Left colon (tissue), 2 donors: Measurements from ENCODE around the gene RNF222. TPM values are rescaled to one million over a fixed set of nuclear protein-coding genes. Genes with fewer than 3 reads are reported as not detected.
"Not testable (repeated sequence)": the region's sequence is repeated elsewhere in the genome, so short reads cannot be mapped to it uniquely, and the experiment has no call there.

Experiments
- ATAC-seq: fragments of 200-7000 bp; cut with Tn5 transposase; one replicate; pipeline ENCODE4 v1.9.1; 2020; ENCODE audit warnings: mild to moderate bottlenecking, moderate library complexity
- DNase-seq, 2 donors: peaks; one replicate each; pipeline ENCODE4 v3.0.0-alpha.2; 2020
- intact Hi-C, 2 donors: fragments of 100-400 bp; cut with DNase I in 1 of 2; cut with micrococcal nuclease in 1 of 2; formaldehyde crosslinking; loops; one replicate each; pipeline versions ENCODE4 v1.11.2 to v1.14.0; 2022; cut with DNase I, micrococcal nuclease
- total RNA-seq, 2 donors: library from RNA; stranded (reverse); fragmentation: NEBNext Ultra II Directional; extraction: Animal tissue kit (Norgen Biotek cat#: 25700); gene quantifications; one replicate each; pipeline ENCODE4 v1.2.1, GENCODE V29; 2021
- donor health status: DM: no; HTN: no; CAD: no.
- donor health status: DM: yes; HTN: yes; CAD: no.

RNF222 gene
- total RNA-seq, 2 donors from 2014 or later = not detected

GRCh38 chr17:8417806-8418205 lies 20.2 kb upstream of the RNF222 start:
- ATAC-seq (no peak), DNase-seq (no peak)
- intact Hi-C loops = loop anchor here in 1 of 2 donors (10.0 kb wide), 1 partner anchor 327 kb away; the partner anchor contains the start of gene CCDC42

GRCh38 chr17:8413938-8414337 lies 16.3 kb upstream of the RNF222 start:
- ATAC-seq = no peak
- intact Hi-C loops = loop anchor here (5.0 to 10.0 kb wide), 2 partner anchors 331 to 333 kb away; partner anchors contain the start of gene CCDC42 (in 1 of the 2)
- DNase-seq = no peak

DNA sequence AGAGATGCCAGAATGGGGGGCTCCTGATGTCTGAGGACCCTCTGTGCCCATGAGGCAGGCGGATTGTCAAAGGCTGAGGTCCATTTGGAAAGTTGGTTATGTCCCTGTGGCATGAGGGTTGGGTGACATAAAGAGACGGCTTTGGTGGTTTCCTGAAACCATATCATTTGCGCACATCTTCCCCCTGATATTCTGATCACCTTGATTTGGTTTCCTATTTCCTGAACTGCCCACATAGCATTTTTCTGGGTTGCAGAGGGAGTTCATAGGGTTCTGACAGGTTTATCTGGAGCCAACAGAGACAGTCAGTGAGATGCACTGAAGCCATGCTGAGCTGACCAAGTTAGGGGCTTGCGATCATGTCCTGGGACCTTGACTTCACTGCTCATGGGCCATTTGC lies 15.7 kb upstream of the RNF222 start:
- no peak for DNase-seq
- ATAC-seq = no peak
- intact Hi-C loops = loop anchor here (5.0 to 10.0 kb wide), 2 partner anchors 331 to 334 kb away; partner anchors contain the start of gene CCDC42 (in 1 of the 2)

DNA sequence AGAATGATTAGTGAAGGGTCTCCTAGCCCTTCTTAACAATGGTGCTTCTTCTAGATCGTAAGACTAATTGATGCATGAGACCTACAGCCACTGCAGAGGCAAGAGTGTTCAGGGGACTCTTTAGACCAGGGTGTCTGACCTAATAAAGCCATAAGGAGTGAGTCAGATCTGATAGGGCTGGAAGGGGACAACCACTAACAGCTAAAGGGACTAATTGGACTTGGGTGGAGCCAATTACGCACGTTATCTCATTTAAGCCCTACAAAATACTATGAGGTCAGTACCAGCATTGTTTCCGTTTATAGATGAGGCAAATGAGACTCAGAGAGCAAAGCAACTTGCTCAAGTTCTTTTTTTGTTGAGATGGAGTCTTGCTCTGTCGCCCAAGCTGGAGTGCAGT lies 14.5 kb upstream of the RNF222 start:
- intact Hi-C loops = loop anchor here (5.0 to 10.0 kb wide), 2 partner anchors 333 to 335 kb away; partner anchors contain the start of gene CCDC42 (in 1 of the 2)
- ATAC-seq (peak; percentile 19), DNase-seq (no peak)

DNA sequence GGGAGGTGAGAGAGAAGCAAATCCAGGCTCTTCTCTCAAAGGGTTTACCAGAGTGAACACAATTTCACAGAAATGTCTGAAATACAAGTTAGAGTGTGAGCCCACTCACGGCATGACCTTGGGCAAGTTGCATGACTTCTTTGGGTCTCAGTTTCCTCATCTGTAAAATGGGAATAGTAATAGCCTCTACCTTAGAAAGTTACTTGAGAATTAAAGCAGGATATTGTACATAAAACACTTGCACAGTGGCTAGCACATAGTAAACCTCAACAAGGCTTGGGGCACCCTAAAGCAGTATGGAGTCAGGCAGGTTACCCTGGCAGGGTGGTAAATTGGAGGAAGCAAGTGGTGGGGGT lies 13.2 kb upstream of the RNF222 start:
- no peak for ATAC-seq
- intact Hi-C loops = loop anchor here (5.0 to 10.0 kb wide), 2 partner anchors 334 to 336 kb away; partner anchors contain the start of gene CCDC42 (in 1 of the 2)

DNA sequence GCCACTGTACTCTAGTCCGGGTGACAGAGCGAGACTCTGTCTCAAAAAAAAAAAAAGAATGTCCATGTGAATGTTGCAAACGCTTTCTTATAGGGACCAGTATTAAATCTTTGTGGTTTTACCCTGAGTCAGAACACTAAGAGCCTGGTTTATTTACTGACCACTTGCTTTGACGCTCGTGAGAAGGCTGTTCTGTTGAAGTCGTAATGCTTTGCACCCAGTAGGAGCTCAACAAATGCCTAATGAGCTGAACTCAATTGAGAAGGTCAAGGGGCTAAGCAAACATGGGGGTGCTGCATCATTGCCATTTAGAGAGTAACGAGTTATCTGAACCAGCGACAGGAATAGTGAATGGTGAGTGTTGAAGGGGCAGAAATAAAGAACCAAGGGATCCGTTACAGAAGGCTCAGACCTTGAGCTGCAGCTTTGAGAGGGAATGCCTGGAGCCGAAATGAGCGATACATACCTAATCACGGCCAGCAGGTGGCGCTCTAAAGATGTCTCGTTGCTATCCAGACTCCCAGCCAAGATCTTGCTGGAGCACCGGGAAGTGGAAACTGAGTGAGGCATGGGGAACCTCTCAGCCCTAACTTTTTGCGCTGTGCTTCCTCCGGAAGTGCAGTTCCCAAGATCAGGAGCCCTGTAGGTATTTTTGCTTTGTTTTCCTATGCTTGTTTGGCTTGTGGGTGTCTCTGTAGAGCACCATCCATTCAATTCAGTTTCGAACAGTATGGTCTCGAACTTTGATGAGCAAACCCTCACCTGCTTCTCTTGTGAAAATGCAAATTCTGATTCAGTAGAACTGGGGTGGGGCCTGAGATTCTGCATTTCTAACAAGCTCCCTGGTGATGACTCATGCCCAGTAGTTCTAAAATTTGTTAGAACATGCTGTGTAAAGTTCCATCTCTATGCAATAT lies 12.6 kb upstream of the RNF222 start:
- peak; percentile 85 to 89 for DNase-seq
- intact Hi-C loops = loop anchor here (5.0 to 10.0 kb wide), 2 partner anchors 335 to 337 kb away; partner anchors contain the start of gene CCDC42 (in 1 of the 2)
- ATAC-seq = peak; percentile 80

More for the DNA sequence above, 13.2 kb upstream of the RNF222 start:
- no peak for DNase-seq

DNA sequence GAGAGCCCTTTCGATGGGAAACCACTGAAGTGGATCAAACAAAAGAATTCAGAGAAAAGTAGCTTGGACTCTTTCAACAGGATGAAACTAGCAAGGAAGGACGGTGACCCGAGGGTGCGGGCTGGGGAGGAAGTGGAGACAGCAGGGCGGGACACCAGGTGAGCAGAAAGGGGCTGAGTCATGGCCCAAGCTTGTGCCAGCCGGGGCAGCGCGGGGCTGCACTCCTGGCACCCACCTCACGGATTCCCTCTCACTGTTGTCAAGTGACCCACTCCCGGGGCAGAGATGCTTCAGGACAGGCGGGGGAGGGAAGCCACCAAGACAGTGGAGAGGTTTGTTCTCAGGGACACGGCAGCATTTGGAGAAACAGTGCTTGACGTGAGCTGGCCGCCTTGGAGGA lies 10.7 kb upstream of the RNF222 start:
- DNase-seq (peak; percentile 49 to 71), ATAC-seq (peak; percentile 82)
- intact Hi-C loops = no loop called here

DNA sequence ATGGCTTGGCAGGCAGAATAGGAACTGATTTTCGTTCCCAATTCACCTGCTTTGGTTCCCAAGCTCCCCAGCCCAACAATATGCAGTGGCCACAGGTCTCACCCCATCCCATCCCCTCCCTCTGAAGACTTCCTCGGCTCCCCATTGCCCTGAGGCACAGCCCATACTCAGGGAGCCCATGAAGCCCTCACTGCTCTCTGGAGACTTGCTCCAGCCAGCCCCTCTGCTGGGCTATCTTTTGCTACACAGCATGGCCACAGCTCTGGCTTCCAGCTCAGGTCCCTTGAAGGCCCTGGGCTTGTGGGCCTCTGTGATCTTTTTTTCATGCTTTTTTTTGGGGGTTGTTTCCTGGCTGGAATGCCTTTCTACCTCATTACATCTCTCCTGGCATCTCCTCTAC lies 8.5 kb upstream of the RNF222 start:
- DNase-seq = no peak
- intact Hi-C loops = no loop called here
- ATAC-seq = no peak

GRCh38 chr17:8405499-8406016 lies 7.9 kb upstream of the RNF222 start:
- peak; percentile 19 for ATAC-seq
- DNase-seq = no peak
- intact Hi-C loops = no loop called here

GRCh38 chr17:8402921-8403536 lies 5.4 kb upstream of the RNF222 start:
- intact Hi-C loops = no loop called here
- ATAC-seq = no peak
- DNase-seq = no peak

DNA sequence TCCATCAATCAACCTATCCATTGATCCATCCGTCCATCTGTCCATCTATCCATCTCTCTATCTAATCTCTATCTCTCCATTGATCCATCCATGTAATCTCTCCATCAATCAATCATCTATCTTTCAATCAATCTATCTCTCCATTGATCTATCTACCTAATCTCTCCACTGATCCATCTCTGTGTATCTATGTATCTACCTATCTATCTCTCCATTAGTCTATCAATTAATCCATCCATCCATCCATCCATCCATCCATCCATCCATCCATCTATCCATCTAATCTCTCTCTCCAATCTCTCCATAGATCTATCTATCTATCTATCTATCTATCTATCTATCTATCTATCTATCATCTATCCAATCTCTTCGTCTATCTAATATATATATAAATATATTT lies 3.5 kb upstream of the RNF222 start:
- ATAC-seq (no peak), DNase-seq (no peak)
- intact Hi-C loops = no loop called here

- DNase-seq (no peak), ATAC-seq (no peak)
- intact Hi-C loops = no loop called here
Measured at GRCh38 chr17:8398980-8399379, 1.4 kb upstream of the RNF222 start.

DNA sequence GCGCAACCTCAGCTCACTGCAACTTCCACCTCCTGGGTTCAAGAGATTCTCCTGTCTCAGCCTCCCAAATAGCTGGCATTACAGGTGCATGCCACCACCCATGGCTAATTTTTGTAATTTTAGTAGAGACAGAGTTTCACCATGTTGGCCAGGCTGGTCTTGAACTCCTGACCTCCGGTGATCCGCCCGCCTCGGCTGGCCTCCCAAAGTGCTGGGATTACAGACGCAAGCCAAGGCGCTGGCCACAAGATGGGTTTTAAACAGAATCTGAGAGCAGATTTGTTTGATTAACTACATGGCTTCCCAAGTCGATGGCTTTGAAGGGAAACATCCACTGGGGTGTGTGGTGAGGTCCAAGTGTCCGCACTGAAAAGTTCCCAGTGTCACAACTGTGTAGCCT lies 3.1 kb downstream of the RNF222 start:
- intact Hi-C loops, ATAC-seq, DNase-seq: not testable (repeated sequence)

DNA sequence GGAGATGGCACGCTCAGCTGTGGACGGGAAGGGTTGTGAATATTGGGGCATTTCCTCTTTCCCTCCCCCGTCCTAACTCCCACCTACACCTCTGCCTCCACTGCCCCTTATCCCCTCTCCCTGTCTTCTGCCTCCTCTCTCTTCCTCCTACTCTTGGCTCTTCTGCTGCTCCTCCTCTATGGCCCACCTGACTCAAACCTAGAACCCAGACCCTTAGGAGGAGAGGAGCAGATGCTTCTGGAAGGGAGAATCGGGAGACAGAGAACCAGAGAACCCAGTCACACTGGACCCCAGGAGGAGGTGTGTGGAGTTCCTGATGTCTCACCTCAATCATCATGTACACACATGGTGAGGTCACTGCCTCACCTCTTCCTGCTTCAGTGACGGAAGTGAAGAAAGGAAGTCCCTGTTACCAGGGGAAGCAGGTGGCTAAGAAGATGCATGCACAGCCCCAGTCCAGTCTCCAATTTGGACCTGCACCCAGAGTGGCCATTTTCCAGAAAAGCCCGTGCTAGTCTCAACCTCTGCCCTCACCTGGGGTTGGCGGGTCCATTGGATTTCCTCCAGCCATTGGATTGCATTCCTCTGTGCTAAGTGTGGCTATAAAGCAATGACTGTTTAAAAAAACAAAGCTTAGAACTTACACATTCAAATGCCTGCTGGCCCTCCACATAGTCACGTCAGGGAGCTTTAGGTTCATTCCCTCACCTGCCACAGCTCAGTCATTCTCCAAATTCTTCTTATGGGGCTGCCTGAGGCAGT lies 4.0 kb downstream of the RNF222 start:
- no peak for DNase-seq
- peak; percentile 91 for ATAC-seq
- intact Hi-C loops = no loop called here

DNA sequence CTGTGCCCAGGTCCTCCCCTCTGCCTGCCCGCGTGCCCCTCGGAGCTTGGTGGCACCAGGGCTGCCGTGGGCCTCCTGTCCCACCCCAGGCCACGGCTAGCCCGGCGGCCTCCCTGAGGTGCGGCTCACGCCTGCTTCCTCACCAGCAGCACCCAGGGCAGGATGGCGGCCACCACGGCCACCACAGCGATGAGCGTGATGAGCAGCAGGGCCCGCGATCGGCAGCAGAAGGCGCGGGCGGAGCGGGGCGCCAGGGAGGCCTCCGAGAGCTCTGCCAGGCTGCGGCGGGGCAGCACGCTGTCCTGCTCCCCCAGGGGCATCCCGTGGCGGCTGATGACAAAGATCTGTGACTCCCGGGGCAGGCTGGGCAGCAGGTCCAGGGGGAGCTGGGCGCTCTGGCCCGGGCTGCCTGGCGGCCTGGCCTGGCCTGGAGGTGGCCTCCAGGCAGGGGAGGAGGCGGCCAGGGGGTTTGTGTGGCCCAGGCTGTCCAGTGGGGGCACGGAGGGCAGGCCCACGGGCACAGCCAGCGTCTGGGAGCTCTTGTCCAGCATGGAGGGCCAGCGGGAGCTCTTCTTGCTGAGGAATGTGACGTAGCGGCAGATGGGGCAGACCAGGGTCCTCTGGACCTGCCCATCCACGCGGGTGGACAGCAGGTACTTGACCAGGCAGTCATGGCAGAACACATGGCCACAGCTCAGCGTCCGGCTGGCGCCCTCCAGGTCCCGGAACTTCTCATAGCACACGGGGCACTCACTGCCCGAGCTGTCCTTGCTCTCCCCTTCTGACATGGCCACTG lies 4.8 kb downstream of the RNF222 start:
- DNase-seq = no peak
- intact Hi-C loops = no loop called here
- ATAC-seq = no peak

DNA sequence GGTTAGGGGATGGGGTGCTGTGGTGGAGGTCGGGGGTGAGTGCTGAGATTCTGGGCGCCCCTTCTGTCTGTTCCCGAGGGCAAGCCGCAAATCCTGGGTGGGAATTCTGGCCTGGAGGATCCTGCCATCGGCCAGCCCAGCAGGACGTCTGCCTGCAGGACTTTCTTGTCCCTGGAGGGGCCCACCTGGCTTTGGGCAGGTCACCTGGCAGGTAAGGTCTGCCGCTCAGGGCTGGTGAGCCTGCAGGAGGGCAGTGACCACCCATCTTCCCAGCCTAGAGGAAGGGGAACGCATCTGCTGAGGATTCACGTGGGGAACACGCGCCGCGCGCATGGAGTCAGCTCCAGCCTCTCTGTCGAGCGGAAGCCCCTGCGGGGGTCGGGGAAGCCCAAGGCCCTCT lies 5.4 kb downstream of the RNF222 start:
- ATAC-seq = no peak
- no peak for DNase-seq
- intact Hi-C loops = no loop called here

DNA sequence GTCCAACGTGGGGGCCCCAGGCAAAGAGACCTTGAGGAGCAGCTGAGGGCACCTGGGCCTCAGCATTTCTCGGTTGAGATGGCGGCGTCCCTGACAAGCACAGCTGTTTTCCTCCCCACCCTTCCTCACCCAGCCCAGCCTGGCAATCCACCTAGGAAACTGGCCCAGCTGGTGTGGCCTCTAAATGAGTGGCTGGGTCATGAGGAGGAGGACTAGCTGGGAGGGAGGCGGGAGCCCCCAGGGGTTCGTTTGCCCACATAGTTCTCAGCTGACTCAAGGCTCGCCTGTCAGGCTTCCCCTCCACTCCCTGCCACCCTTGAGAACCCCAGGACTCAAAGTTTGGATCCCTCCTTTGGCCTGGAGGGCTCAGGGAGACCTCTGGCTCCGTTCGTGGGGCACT lies 5.9 kb downstream of the RNF222 start:
- DNase-seq (no peak), ATAC-seq (no peak)
- intact Hi-C loops = no loop called here
